Prostate gland (tissue), 1 donor: Measurements from ENCODE around the gene MYL7.

Source experiments
- POLR2A ChIP-seq: fragments of 450-650 bp; IDR thresholded peaks from one replicate; pipeline ENCODE4 v1.6.1; 2016; ENCODE audit warnings: antibody characterized with exemption, mild to moderate bottlenecking
- POLR2AphosphoS5 ChIP-seq: sonication (generic); formaldehyde crosslinking; IDR thresholded peaks from one replicate; pipeline ENCODE4 v1.6.1; 2017; ENCODE audit warnings: antibody characterized with exemption

DNA sequence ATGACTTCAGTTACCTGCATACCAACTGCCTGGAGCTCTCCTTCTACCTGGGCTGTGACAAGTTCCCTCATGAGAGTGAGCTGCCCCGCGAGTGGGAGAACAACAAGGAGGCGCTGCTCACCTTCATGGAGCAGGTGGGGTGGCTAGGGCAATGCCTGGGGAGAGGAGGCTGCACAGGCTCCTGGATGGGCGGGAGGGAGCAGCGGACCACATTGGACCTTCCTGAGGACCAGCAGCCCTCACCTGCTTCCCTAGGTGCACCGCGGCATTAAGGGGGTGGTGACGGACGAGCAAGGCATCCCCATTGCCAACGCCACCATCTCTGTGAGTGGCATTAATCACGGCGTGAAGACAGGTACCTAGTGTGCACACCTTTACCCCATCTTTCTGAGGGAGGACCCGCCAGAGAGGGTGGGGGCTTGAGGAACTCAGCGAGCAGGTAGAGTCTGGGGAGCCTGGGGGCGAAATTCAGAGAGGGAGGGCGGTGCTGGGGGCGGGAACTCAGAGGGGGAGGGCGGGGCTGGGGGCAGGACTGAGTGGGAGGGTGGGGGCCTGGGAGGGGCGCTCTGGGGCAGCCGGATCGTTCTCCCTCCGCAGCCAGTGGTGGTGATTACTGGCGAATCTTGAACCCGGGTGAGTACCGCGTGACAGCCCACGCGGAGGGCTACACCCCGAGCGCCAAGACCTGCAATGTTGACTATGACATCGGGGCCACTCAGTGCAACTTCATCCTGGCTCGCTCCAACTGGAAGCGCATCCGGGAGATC lies 28.0 kb downstream of the MYL7 start:
- TF ChIP-seq POLR2A = no peak
- TF ChIP-seq POLR2AphosphoS5 = no peak
